Heart left ventricle (tissue), 16 donors: ENCODE data around the gene SYT9. TPM values are rescaled to one million over a fixed set of nuclear protein-coding genes. Genes with fewer than 3 reads are reported as not detected.

Experiments used
- ATAC-seq, 4 donors: fragments of 200-7000 bp; cut with Tn5 transposase; one replicate each; pipeline ENCODE4 v1.9.1; 2020 to 2022; ENCODE audit warnings: moderate library complexity in 4 of 4, mild to moderate bottlenecking in 3 of 4, moderate number of reproducible peaks in 1 of 4
- DNase-seq, 5 donors: peaks; one replicate each; pipeline ENCODE4 v3.0.0-alpha.2; 2020
- H3K27ac ChIP-seq, 12 donors: fragments of 200-600 bp; sonication (generic) in 4 of 12; one replicate each; pipeline versions ENCODE4 v1.5.0 to v1.8.0; 2016 to 2022; ENCODE audit warnings: mild to moderate bottlenecking in 2 of 12
- H3K27me3 ChIP-seq, 9 donors: fragments of 200-600 bp; sonication (generic) in 2 of 9; one replicate each; pipeline versions ENCODE4 v1.5.1 to v1.8.0; 2016 to 2022; ENCODE audit warnings: mild to moderate bottlenecking in 3 of 9
- H3K36me3 ChIP-seq, 9 donors: fragments of 200-600 bp; sonication (generic) in 2 of 9; one replicate each; pipeline versions ENCODE4 v1.5.0 to v1.8.0; 2018 to 2022; ENCODE audit warnings: mild to moderate bottlenecking in 2 of 9
- H3K4me1 ChIP-seq, 12 donors: fragments of 200-600 bp; sonication (generic) in 4 of 12; one replicate each; pipeline versions ENCODE4 v1.5.0 to v1.8.0; 2016 to 2022; ENCODE audit warnings: mild to moderate bottlenecking in 3 of 12
- H3K4me3 ChIP-seq, 12 donors: fragments of 200-600 bp; sonication (generic) in 4 of 12; one replicate each; pipeline versions ENCODE4 v1.5.0 to v1.8.0; 2017 to 2022; ENCODE audit warnings: mild to moderate bottlenecking in 9 of 12, moderate library complexity in 4 of 12
- H3K9me3 ChIP-seq, 12 donors: fragments of 200-600 bp; sonication (generic) in 4 of 12; one replicate each; pipeline versions ENCODE4 v1.5.0 to v1.8.0; 2016 to 2022; ENCODE audit warnings: mild to moderate bottlenecking in 1 of 12
- CTCF ChIP-seq, 12 donors: fragments of 200-600 bp; sonication (generic) in 4 of 12; IDR thresholded peaks; one replicate each; pipeline versions ENCODE4 v1.5.0 to v1.8.0; 2018 to 2022; ENCODE audit warnings: antibody characterized with exemption in 12 of 12, mild to moderate bottlenecking in 5 of 12
- POLR2A ChIP-seq, 2 donors: fragments of 450-650 bp; IDR thresholded peaks; one replicate each; pipeline ENCODE4 v1.6.1; 2017; ENCODE audit warnings: antibody characterized with exemption in 2 of 2, mild to moderate bottlenecking in 2 of 2, moderate library complexity in 2 of 2
- WGBS, 4 donors: extraction: QIAGEN DNeasy Blood & Tissue Kit in 2 of 4; methylation state at CpG; one replicate each; pipeline versions ENCODE4 v1.1.5 to v1.1.7; 2013 to 2018; 5-methylcytosine and 5-hydroxymethylcytosine counted together
- intact Hi-C, 10 donors: fragments of 100-400 bp; cut with DNase I; formaldehyde crosslinking; loops; one replicate each; pipeline versions ENCODE4 v1.11.1 to v1.14.2; 2022
- polyA plus RNA-seq, 2 donors: library from polyadenylated mRNA; stranded (reverse); fragments of 200-250 nt; gene quantifications; one replicate each; pipeline ENCODE4 v1.2.3, GENCODE V29; 2013
- total RNA-seq, 9 donors: library from RNA; depleted of rRNA in 2 of 9; stranded (reverse); fragments of >200 nt in 2 of 9; fragmentation: NEBNext Ultra II Directional in 3 of 9; extraction: Animal tissue kit (Norgen Biotek cat#: 25700) in 3 of 9; gene quantifications; one replicate each; pipeline versions ENCODE4 v1.1.0 to v1.2.4, GENCODE V29; 2016 to 2023
- donor health status: ischemic (EF 13 %, LVEDD 7.1; RV severe dilation, severe dysfunction).
- donor health status: healthy with polysubstance abuse.
- donor health status: DM: no; HTN: yes; CAD: no.
- donor health status: DM: no; HTN: no; CAD: no.
- donor health status: ischemic (EF 25% LVEDD 6.9; RV normal size, moderate dysfunction).
- donor health status: ischemic (EF 25% LVEDD 5.7; RV mildly dilated, moderate dysfunction).
- donor health status: healthy.
- donor health status: DM: yes; HTN: yes; CAD: no.
- donor health status: ischemic (EF 35%, LVEDD 5.7; RV mildly dilated, moderate dysfunction).
- donor health status: nonischemic (EF 11% LVEDD 7.7; RV severe dilation, severe dysfunction).
- donor health status: DM: yes; HTN: yes; CAD: no.
- donor health status: PGD.
- donor health status: ischemic (EF 29% LVEDD 5.4; RV normal size, mild dysfunction).
- donor health status: nonischemic (EF 23%, LVEDD 6.1; RV moderate dilation, normal function).

Gene SYT9
- total and polyA plus RNA-seq, 11 donors, result 0.04 to 1.4 (median 0.27) TPM; not detected in 2

DNA sequence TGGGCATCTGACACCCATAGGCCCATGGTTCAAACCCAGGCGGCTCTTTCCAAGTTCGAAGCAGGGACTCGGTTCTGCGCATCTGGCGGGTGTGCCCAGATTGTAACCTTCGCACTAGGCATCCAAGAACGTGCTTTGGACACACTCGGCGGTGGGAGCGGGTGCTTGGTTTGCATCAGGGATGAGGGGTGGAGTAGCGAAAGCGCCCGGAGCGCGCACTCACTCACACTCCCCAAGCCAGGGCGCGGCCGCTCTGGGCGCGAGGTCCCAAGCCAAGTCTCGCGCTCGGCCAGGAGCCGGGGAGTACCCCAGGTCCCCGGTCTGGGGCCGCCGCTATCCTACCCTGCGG is 243 bp upstream of the SYT9 start:
- TF ChIP-seq CTCF (IDR thresholded peaks at IDR 0.05), result no peak
- TF ChIP-seq POLR2A (IDR thresholded peaks at IDR 0.05), result no peak
- WGBS, 4 donors, result 3 to 9% (median 5%) methylated on average over 8 to 28 of the region's 28 CpGs
- Histone ChIP-seq H3K4me3 (peak overlapping the region; percentile 14 to 64 (median 54)), H3K27ac (peak overlapping the region in 1 of 12 donors; percentile 52), H3K27me3 (peaks cover 0 to 41% (median 16%) of the 10 kb centered on the region in 9 donors), H3K4me1 (peaks cover 0 to 18% (median 8%) of the 10 kb centered on the region in 12 donors), H3K36me3 (no peaks in the 10 kb centered on the region), H3K9me3 (peaks cover 0 to 11% (median 0%) of the 10 kb centered on the region in 12 donors)
- ATAC-seq, result no peak
- no peak for DNase-seq
- intact Hi-C loops, result no loop called here

GRCh38 chr11:7252683-7253213 is 1.0 kb downstream of the SYT9 start:
- intact Hi-C loops, result no loop called here
- Histone ChIP-seq H3K4me1 (peaks cover 0 to 18% (median 8%) of the 10 kb centered on the region in 12 donors), H3K36me3 (no peaks in the 10 kb centered on the region), H3K4me3 (peak overlapping the region; percentile 14 to 64 (median 54)), H3K27me3 (peaks cover 0 to 41% (median 16%) of the 10 kb centered on the region in 9 donors), H3K9me3 (peaks cover 0 to 8% (median 0%) of the 10 kb centered on the region in 12 donors), H3K27ac (peak overlapping the region in 1 of 12 donors; percentile 52)
- TF ChIP-seq CTCF (IDR thresholded peaks at IDR 0.05) (no peak), POLR2A (IDR thresholded peaks at IDR 0.05) (no peak)
- peak in 1 of 5 donors; percentile 24 for DNase-seq
- peak in 1 of 4 donors; percentile 16 for ATAC-seq
- WGBS, 4 donors, result 11 to 28% (median 13%) methylated on average over 15 to 33 of the region's 33 CpGs

GRCh38 chr11:7253800-7254199 is 2.1 kb downstream of the SYT9 start:
- WGBS, 4 donors, result 62 to 71% (median 66%) methylated on average over 6 of the region's 6 CpGs

More at GRCh38 chr11:7253800-7254199, 2.1 kb downstream of the SYT9 start:
- ATAC-seq, result no peak
- peaks cover 0 to 18% (median 8%) of the 10 kb centered on the region in 12 donors for H3K4me1 ChIP-seq
- no peak for TF ChIP-seq CTCF (IDR thresholded peaks at IDR 0.05)
- no peak overlapping the region for H3K4me3 ChIP-seq
- peaks cover 0 to 2% (median 0%) of the 10 kb centered on the region in 12 donors for H3K9me3 ChIP-seq
- DNase-seq, result no peak
- peaks cover 0 to 41% (median 16%) of the 10 kb centered on the region in 9 donors for H3K27me3 ChIP-seq
- intact Hi-C loops, result no loop called here
- H3K36me3 ChIP-seq, result no peaks in the 10 kb centered on the region
- H3K27ac ChIP-seq, result no peak overlapping the region
